Activated CD4-positive, alpha-beta T cell treated with anti-CD3 and anti-CD28 coated beads, Interleukin-2, amount 10 ng/mL, durations not matched to agents 24 days and 14 days (primary cell): ENCODE results near the gene KYAT1. TPM values are rescaled to one million over a fixed set of nuclear protein-coding genes. Genes with fewer than 3 reads are reported as not detected.

Source experiments
- DNase-seq: peaks from one replicate; pipeline ENCODE4 v3.0.0; 2022
- H3K27ac Mint-ChIP-seq: one replicate; pipeline ENCODE4 v1.8.0; 2022; ENCODE audit warnings: mild to moderate bottlenecking, mixed read lengths
- H3K27me3 Mint-ChIP-seq: one replicate; pipeline ENCODE4 v1.8.0; 2022; ENCODE audit warnings: mixed read lengths
- H3K36me3 Mint-ChIP-seq: one replicate; pipeline ENCODE4 v1.8.0; 2022; ENCODE audit warnings: low read depth, mild to moderate bottlenecking, mixed read lengths
- H3K4me1 Mint-ChIP-seq: one replicate; pipeline ENCODE4 v1.8.0; 2021; ENCODE audit warnings: mixed read lengths
- H3K4me3 Mint-ChIP-seq: one replicate; pipeline ENCODE4 v1.8.0; 2022; ENCODE audit warnings: mild to moderate bottlenecking, moderate library complexity, mixed read lengths
- H3K9me3 Mint-ChIP-seq: one replicate; pipeline ENCODE4 v1.8.0; 2021; ENCODE audit warnings: mixed read lengths
- intact Hi-C: fragments of 100-400 bp; cut with micrococcal nuclease; formaldehyde crosslinking; loops from one replicate; pipeline ENCODE4 v1.15.1; 2023
- total RNA-seq: library from RNA; stranded (reverse); gene quantifications from 2 replicates; pipeline ENCODE4 v1.2.3, GENCODE V29; 2022

The KYAT1 gene
- total RNA-seq, result 11.7 and 14.4 TPM in 2 replicates

DNA sequence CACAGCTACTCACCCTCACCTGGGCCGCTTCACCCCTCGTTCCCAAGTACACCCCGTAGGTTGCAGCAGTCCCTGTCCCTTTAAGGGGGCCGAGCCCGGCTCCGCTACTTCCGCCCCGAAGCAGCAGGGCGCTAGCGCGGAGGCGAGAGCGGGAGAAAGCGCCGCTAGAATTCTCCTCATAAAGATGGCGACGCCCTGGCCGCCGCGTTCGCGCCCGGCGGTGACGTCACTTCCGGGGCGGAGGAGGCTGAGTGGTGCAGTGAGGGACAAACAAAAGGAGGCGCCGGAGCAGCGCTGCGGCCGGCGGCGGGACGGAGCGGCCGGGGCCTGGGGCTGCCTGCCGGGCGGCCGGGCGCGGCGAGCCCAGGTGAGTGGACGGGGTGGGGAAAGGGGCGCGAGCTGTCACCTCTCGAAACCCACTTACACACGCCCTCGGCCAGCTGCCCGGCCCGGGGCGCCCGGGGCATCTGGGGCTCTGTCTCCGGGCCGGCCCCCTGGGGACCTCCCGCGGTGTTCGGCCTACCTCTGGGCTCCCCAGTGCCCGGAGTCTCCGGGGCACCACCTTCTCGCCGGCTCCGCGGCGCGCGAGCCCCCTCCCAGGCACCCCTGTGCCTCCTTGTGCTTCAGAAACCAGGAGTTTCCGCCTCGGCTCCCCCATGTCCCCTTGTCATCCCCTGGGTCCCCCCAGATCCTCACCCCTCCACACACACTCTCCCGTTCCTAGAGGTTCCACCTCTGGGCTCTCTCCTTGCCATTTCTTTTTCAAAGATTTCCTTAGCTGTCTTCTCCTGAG, at the start of gene KYAT1, which contains the start of gene LRRC8A:
Gene KYAT1 (minus strand): TSS at position 67 of the 793 bp plus-strand sequence. CDS start 36,545 bp downstream, outside the sequence.
Gene LRRC8A (plus strand): TSS at position 250 of the 793 bp plus-strand sequence. CDS start 25,032 bp downstream, outside the sequence.
- Mint-ChIP-seq H3K27ac (peak within 1 kb of the TSS; percentile 95), H3K4me1 (peaks cover 51% of the 10 kb centered on the region)

DNA sequence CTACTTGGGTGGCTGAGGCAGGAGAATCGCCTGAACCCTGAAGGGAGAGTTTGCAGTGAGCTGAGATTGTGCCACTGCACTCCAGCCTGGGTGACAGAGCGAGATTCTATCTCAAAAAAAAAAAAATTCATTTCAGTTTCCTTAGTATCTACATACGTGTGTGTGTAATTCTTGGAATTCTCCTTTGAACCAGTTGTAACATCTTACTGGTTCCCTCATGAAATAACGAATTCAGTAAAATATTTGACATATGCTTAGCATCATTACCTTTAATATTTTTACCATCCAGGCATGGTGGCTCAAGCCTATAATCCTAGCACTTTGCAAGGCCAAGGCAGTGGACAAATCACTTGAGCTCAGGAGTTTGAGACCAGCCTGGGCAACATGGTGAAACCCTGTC, 47.8 kb upstream of the KYAT1 start:
- peaks cover 11% of the 10 kb centered on the region for H3K4me1 Mint-ChIP-seq
- H3K36me3 Mint-ChIP-seq, result no peaks in the 10 kb centered on the region
- no peak overlapping the region for H3K27ac Mint-ChIP-seq
- H3K27me3 Mint-ChIP-seq, result no peaks in the 10 kb centered on the region
- no peak for DNase-seq
- H3K9me3 Mint-ChIP-seq, result no peaks in the 10 kb centered on the region
- H3K4me3 Mint-ChIP-seq, result no peak overlapping the region
- intact Hi-C loops, result no loop called here

More for the DNA sequence above, at the start of gene KYAT1, which contains the start of gene LRRC8A:
- H3K4me3 Mint-ChIP-seq, result peak within 1 kb of the TSS; percentile 97
- peaks cover 18% of the 10 kb centered on the region for H3K36me3 Mint-ChIP-seq
- H3K9me3 Mint-ChIP-seq, result no peaks in the 10 kb centered on the region
- intact Hi-C loops, result loop anchor here (1.0 to 5.0 kb wide), 11 partner anchors 20 to 559 kb away; partner anchors contain the start of genes COQ4, DOLPP1, DYNC2I2 and ENDOG
- peak; percentile 100 for DNase-seq
- H3K27me3 Mint-ChIP-seq, result no peaks in the 10 kb centered on the region

DNA sequence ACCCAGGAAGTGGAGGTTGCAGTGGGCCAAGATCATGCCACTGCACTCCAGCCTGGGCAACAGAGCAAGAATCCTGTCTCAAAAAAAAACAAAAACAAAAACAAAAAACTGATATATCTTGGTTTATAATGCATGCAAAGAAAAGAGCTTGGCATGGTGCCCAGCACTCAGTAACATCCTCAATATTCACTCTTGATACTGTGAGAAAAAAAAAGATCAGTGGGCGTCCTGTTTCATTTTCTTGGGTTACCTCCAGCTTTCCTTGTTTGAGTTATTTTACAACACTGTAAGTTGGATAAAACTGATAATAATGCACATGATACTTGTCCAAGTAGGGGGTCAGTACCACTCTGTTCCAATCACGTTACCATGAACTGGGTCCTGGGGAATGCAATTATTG, 46.9 kb upstream of the KYAT1 start:
- no peak for DNase-seq
- Mint-ChIP-seq H3K4me3 (no peak overlapping the region), H3K36me3 (no peaks in the 10 kb centered on the region), H3K9me3 (no peaks in the 10 kb centered on the region), H3K27me3 (no peaks in the 10 kb centered on the region), H3K27ac (no peak overlapping the region), H3K4me1 (peaks cover 11% of the 10 kb centered on the region)
- intact Hi-C loops, result loop anchor here (1.0 kb wide), 2 partner anchors 47 to 65 kb away; partner anchors contain the start of gene KYAT1

DNA sequence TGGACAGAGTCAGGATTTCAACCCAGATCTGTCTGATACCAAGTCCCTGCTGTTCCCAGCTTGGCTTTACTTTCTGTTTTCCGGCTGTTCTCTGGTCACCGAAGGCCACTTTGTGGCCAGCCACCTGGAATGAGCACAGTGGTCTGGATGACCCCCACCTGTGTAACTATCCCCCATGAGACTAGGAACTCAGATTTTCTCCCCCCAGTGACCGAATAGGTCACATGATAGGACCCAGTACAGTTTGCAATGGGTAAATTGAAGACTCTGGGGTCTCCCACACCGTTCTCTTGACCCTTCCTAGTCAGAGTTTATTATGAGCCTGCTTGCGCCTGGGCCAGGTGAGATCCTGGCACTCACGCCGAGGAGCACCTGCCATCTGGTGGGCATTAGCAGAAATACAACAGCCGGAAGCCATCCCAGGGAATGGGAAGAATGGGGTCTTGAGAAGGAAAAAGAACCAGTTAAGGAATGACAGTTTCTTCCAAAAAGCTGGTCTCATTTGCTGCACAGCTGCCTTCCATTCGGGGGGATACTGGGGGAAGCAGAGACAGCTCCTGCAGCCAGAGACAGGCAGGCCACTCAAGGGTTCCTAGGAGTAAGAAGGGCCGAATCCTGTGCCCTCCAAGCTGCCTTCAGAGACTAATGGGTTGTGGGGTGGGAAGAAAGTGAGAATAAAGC, 46.1 kb upstream of the KYAT1 start:
- Mint-ChIP-seq H3K27me3 (no peaks in the 10 kb centered on the region), H3K36me3 (no peaks in the 10 kb centered on the region), H3K4me3 (no peak overlapping the region), H3K27ac (no peak overlapping the region), H3K4me1 (peaks cover 11% of the 10 kb centered on the region), H3K9me3 (no peaks in the 10 kb centered on the region)
- DNase-seq, result peak; percentile 86
- intact Hi-C loops, result loop anchor here (1.0 kb wide), 2 partner anchors 47 to 65 kb away; partner anchors contain the start of gene KYAT1

DNA sequence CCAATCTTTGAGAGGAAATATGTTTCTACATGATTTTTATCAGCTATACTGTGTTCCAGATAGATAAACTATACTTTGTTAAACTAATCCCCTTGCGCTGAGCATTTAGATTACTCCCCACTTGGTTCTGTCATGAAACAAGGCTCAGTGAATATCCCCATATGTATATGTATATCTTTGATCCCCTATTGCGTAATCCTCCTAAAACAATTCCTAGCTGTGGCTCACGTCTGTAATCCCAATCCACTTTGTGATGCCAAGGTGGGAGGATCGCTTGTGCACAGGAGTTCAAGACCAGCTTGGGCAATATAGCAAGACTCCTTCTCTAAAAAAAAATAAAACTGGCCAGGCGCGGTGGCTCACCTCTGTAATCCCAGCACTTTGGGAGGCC, 41.7 kb upstream of the KYAT1 start:
- intact Hi-C loops, result no loop called here
- H3K4me1 Mint-ChIP-seq, result peaks cover 11% of the 10 kb centered on the region
- no peaks in the 10 kb centered on the region for H3K27me3 Mint-ChIP-seq
- no peak overlapping the region for H3K4me3 Mint-ChIP-seq
- H3K27ac Mint-ChIP-seq, result no peak overlapping the region
- DNase-seq, result no peak
- H3K36me3 Mint-ChIP-seq, result no peaks in the 10 kb centered on the region
- H3K9me3 Mint-ChIP-seq, result no peaks in the 10 kb centered on the region

DNA sequence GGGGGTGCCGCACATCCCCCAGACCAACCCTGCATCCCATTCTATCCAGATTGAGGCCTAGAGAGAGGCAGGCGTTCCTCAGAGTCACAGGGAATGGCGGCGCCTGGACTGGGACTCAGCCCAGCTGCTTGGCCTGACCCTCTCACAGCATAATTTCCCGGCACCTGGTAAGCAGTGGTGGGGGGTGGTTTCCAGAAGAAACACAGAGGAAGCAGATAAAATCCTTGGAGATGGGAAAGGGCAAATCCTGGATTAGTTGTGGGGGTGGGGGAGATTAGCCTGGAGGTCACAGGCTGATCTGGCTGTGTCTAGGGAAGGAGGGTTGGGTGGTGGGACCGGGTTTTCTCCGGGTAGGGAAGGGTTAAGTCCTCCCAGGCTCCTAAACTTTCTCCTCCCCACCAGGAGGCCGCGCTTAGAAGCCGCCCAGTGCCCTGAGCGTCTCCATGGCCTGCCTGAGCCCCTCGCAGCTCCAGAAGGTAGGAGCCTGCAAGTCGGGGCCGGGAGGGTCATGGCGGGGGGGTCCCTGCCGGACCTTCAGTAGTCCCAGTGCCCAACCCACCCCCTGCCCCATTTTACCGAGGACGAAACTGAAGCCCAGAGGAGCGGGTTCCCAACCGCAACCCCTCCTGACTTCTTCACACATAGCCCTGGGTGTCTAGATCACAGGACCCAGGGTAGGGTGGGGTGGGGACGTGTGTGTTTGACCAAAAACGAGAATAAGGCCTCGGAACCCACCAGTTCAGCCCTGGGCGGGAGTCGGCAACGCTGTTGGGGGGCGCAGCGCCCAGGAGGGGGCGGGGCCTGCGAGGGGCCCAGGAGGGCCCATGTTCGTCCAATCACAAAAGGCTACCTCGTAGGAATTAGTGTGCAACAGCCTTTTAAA, 40.4 kb upstream of the KYAT1 start:
- no peak overlapping the region for H3K27ac Mint-ChIP-seq

DNA sequence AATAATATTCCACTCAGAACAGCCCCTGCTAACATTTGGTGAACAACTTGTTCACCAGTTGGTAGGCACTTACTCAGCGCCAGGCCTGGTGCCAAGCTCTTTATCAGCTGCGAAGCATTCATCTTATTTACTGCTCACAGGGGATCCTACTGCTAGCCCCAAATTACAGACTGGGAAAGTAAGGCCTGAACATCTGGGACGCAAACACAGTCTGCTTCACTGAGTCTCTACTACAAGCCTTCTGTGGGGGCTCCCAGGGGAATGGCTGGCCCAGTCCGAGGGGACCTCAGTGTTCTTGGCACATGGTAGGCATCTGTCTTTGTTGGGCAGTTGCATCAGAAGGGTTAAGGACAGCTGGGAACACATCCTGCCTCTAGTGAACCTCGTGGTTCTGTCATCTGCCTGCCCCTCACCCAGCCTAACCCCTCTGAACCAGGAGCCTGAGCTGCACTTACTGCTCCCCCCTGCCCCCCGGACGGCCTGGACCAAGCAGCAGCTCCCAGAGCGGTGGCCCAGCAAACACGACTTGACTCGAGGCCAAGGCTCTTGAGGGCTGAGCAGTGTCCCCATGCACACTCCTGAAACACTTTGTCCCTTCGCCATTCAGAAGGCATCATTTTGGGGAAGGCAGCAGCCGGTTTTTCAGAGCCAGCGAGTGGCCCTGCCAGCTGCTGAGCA, 38.8 kb upstream of the KYAT1 start, which contains the start of gene PHYHD1:
Gene PHYHD1 (plus strand): TSS at position 602 of the 678 bp plus-strand sequence. CDS start 1,342 bp downstream, outside the sequence.
- no peak for DNase-seq
- no peaks in the 10 kb centered on the region for H3K27me3 Mint-ChIP-seq
- intact Hi-C loops, result no loop called here
- no peaks in the 10 kb centered on the region for H3K9me3 Mint-ChIP-seq
- H3K27ac Mint-ChIP-seq, result no peak within 1 kb of the TSS
- H3K4me3 Mint-ChIP-seq, result no peak within 1 kb of the TSS
- H3K36me3 Mint-ChIP-seq, result peaks cover 20% of the 10 kb centered on the region
- H3K4me1 Mint-ChIP-seq, result no peaks in the 10 kb centered on the region

More for the DNA sequence above, 40.4 kb upstream of the KYAT1 start:
- DNase-seq, result no peak
- H3K36me3 Mint-ChIP-seq, result peaks cover 11% of the 10 kb centered on the region
- no peaks in the 10 kb centered on the region for H3K9me3 Mint-ChIP-seq
- H3K4me3 Mint-ChIP-seq, result no peak overlapping the region
- intact Hi-C loops, result no loop called here
- H3K27me3 Mint-ChIP-seq, result no peaks in the 10 kb centered on the region
- peaks cover 6% of the 10 kb centered on the region for H3K4me1 Mint-ChIP-seq

DNA sequence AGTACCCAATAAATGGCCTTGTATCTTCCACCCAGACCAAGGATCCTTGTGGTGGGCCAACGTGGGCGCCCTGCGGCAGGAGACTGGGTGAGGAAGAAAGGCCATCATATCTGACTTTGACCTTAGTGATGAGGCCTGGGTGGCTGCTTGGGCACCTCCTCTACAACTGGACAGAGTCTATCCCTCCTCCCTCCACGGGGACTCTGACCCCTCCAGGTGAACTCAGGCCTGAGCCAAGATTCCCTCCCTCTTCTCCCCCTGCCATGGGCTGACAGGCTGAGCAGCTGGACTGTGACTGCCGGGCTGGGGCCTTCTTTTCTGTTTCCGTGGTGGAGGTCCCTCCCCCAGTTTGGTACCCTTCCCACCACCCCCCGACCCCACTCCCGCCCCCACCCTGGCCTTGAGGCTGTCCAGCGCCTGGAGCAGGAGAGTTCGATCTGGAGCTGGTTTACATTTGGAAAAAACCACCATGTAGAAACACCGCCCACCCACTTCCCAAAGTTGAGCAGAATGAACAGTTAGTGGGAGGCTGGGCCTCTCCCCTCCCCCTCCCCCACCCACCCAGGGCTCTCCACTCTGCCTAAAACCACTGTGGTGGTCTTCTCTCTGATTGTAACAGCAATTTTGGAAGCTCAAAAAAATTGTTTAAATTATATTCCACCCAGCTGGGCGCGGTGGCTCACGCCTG, 37.8 kb upstream of the KYAT1 start:
- intact Hi-C loops, result no loop called here
- H3K4me3 Mint-ChIP-seq, result no peak overlapping the region
- H3K4me1 Mint-ChIP-seq, result peaks cover 2% of the 10 kb centered on the region
- H3K36me3 Mint-ChIP-seq, result peaks cover 21% of the 10 kb centered on the region
- no peaks in the 10 kb centered on the region for H3K9me3 Mint-ChIP-seq
- peak overlapping the region; percentile 58 for H3K27ac Mint-ChIP-seq
- H3K27me3 Mint-ChIP-seq, result no peaks in the 10 kb centered on the region
- no peak for DNase-seq

DNA sequence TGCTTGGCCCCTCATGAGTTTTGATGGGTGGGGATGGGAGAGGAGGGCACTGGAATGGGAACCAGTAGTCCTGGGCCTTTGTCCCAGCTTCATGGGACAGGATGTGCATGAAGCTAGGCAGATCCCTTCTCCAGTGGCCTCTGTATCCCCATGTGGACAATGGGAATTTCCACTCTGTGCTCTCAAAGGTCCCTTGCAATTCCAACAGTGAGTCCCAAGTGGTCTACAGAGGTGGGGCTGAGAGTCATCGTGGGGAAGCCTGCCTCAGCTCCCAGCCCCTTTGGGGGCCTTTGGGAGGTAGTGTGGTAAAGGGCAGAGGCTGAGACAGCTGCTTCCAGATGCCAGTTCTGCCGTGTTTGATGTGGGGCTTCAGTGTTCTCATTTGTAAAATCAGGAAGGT, 37.2 kb upstream of the KYAT1 start:
- Mint-ChIP-seq H3K9me3 (no peaks in the 10 kb centered on the region), H3K27me3 (no peaks in the 10 kb centered on the region), H3K27ac (peak overlapping the region; percentile 58), H3K4me3 (no peak overlapping the region), H3K4me1 (peaks cover 6% of the 10 kb centered on the region), H3K36me3 (peaks cover 21% of the 10 kb centered on the region)
- DNase-seq, result no peak
- intact Hi-C loops, result no loop called here

DNA sequence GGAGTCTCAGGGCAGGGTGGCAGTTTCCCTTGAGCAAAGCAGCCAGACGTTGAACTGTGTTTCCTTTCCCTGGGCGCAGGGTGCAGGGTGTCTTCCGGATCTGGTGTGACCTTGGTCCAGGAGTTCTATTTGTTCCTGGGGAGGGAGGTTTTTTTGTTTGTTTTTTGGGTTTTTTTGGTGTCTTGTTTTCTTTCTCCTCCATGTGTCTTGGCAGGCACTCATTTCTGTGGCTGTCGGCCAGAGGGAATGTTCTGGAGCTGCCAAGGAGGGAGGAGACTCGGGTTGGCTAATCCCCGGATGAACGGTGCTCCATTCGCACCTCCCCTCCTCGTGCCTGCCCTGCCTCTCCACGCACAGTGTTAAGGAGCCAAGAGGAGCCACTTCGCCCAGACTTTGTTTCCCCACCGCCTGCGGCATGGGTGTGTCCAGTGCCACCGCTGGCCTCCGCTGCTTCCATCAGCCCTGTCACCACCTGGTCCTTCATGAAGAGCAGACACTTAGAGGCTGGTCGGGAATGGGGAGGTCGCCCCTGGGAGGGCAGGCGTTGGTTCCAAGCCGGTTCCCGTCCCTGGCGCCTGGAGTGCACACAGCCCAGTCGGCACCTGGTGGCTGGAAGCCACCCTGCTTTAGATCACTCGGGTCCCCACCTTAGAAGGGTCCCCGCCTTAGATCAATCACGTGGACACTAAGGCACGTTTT, 35.5 kb upstream of the KYAT1 start:
- intact Hi-C loops, result no loop called here
- no peaks in the 10 kb centered on the region for H3K9me3 Mint-ChIP-seq
- H3K27ac Mint-ChIP-seq, result peak overlapping the region; percentile 59
- no peak overlapping the region for H3K4me3 Mint-ChIP-seq
- peaks cover 21% of the 10 kb centered on the region for H3K4me1 Mint-ChIP-seq
- no peak for DNase-seq
- peaks cover 33% of the 10 kb centered on the region for H3K36me3 Mint-ChIP-seq
- no peaks in the 10 kb centered on the region for H3K27me3 Mint-ChIP-seq

DNA sequence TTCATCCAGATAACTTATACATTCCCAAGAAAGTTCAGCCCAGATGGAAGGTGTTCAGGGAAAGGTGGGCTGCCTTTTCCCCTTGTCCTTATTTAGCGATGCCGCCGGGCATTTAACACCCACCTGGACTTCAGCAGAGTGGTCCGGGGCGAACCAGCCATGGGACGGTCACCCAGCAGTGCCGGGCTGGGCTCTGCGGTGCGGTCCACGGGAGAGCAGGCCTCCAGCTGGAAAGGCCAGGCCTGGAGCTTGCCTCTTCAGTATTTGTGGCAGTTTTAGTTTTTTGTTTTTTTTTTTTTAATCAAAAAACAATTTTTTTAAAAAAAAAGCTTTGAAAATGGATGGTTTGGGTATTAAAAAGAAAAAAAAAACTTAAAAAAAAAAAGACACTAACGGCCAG, 35.0 kb upstream of the KYAT1 start:
- Mint-ChIP-seq H3K27ac (peak overlapping the region; percentile 43), H3K27me3 (no peaks in the 10 kb centered on the region), H3K36me3 (peaks cover 35% of the 10 kb centered on the region), H3K4me3 (no peak overlapping the region), H3K4me1 (peaks cover 27% of the 10 kb centered on the region), H3K9me3 (no peaks in the 10 kb centered on the region)
- DNase-seq, result no peak
- intact Hi-C loops, result no loop called here

DNA sequence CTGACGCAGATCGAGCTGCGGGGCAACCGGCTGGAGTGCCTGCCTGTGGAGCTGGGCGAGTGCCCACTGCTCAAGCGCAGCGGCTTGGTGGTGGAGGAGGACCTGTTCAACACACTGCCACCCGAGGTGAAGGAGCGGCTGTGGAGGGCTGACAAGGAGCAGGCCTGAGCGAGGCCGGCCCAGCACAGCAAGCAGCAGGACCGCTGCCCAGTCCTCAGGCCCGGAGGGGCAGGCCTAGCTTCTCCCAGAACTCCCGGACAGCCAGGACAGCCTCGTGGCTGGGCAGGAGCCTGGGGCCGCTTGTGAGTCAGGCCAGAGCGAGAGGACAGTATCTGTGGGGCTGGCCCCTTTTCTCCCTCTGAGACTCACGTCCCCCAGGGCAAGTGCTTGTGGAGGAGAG, 34.5 kb upstream of the KYAT1 start:
- intact Hi-C loops, result no loop called here
- peaks cover 30% of the 10 kb centered on the region for H3K4me1 Mint-ChIP-seq
- H3K27ac Mint-ChIP-seq, result no peak overlapping the region
- no peaks in the 10 kb centered on the region for H3K9me3 Mint-ChIP-seq
- no peaks in the 10 kb centered on the region for H3K27me3 Mint-ChIP-seq
- peaks cover 35% of the 10 kb centered on the region for H3K36me3 Mint-ChIP-seq
- no peak for DNase-seq
- no peak overlapping the region for H3K4me3 Mint-ChIP-seq
